ENCODE results near the gene UGT1A1.

The UGT1A1 gene

DNA sequence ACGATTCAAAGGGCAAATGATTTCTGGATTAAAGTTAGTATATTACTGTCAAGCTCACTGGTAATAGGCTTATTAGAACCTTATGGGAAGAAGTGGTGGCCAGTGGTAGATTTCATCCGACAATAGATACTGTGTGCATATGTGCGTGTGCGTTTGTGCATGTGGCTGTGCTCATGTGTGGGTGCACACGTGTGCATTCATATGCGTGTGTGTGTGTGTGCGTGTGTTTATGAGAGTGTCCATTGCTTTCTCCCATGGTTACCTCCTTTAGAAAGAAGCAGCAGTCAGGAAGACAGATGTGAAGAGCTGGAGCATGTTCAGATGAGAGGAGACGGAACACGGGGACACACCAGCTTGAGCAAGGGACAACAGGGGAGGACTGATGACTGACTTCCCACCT, 9.2 kb downstream of the UGT1A1 start:
- no peak for DNase-seq (ENCODE audit: low read depth)

GRCh38 chr2:233772153-233772552, 12.1 kb downstream of the UGT1A1 start:
- DNase-seq (ENCODE audit: low read depth) = no peak
- H3K4me3 ChIP-seq (ENCODE audit: low read depth, low read length) = no peak overlapping the region
- in situ Hi-C loops (cut with HindIII; ENCODE audit: low sequenced_read_pairs) = no loop called here
- TF ChIP-seq, protein P1, sequence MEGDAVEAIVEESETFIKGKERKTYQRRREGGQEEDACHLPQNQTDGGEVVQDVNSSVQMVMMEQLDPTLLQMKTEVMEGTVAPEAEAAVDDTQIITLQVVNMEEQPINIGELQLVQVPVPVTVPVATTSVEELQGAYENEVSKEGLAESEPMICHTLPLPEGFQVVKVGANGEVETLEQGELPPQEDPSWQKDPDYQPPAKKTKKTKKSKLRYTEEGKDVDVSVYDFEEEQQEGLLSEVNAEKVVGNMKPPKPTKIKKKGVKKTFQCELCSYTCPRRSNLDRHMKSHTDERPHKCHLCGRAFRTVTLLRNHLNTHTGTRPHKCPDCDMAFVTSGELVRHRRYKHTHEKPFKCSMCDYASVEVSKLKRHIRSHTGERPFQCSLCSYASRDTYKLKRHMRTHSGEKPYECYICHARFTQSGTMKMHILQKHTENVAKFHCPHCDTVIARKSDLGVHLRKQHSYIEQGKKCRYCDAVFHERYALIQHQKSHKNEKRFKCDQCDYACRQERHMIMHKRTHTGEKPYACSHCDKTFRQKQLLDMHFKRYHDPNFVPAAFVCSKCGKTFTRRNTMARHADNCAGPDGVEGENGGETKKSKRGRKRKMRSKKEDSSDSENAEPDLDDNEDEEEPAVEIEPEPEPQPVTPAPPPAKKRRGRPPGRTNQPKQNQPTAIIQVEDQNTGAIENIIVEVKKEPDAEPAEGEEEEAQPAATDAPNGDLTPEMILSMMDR (IDR thresholded peaks at IDR 0.05; ENCODE audit: low read depth, low read length, missing control alignments) = no peak

More for the DNA sequence above, 9.2 kb downstream of the UGT1A1 start:
- H3K4me3 ChIP-seq (ENCODE audit: low read depth, low read length) = no peak overlapping the region
- in situ Hi-C loops (cut with HindIII; ENCODE audit: low sequenced_read_pairs) = no loop called here
- TF ChIP-seq, protein P1 (IDR thresholded peaks at IDR 0.05; ENCODE audit: low read depth, low read length, missing control alignments) = no peak

DNA sequence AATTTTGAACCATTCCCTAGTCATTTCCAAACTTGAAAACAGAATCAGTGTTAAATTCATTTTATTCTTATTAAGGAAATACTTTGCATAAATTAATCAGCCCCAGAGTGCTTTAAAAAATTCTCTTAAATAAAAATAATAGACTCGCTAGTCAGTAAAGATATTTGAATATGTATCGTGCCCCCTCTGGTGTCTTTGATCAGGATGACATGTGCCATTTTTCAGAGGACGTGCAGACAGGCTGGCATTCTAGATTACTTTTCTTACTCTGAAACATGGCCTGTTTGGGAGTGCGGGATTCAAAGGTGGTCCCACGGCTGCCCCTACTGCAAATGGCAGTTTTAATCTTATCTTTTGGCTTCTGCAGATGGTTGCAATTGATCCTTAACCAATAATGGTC, 12.5 kb downstream of the UGT1A1 start:
- in situ Hi-C loops (cut with HindIII; ENCODE audit: low sequenced_read_pairs) = no loop called here
- no peak overlapping the region for H3K4me3 ChIP-seq (ENCODE audit: low read depth, low read length)
- no peak for DNase-seq (ENCODE audit: low read depth)
- TF ChIP-seq, protein P1 (IDR thresholded peaks at IDR 0.05; ENCODE audit: low read depth, low read length, missing control alignments) = no peak

- DNase-seq (ENCODE audit: low read depth) = no peak
- in situ Hi-C loops (cut with HindIII; ENCODE audit: low sequenced_read_pairs) = no loop called here
These were observed 13.8 kb downstream of the UGT1A1 start for GRCh38 chr2:233773854-233774253.

GRCh38 chr2:233775414-233775813, 15.3 kb downstream of the UGT1A1 start:
- in situ Hi-C loops (cut with HindIII; ENCODE audit: low sequenced_read_pairs) = no loop called here
- DNase-seq (ENCODE audit: low read depth) = no peak
- TF ChIP-seq, protein P1 (IDR thresholded peaks at IDR 0.05; ENCODE audit: low read depth, low read length, missing control alignments) = no peak
- no peak overlapping the region for H3K4me3 ChIP-seq (ENCODE audit: low read depth, low read length)

More at GRCh38 chr2:233773854-233774253, 13.8 kb downstream of the UGT1A1 start:
- H3K4me3 ChIP-seq (ENCODE audit: low read depth, low read length) = no peak overlapping the region
- TF ChIP-seq, protein P1 (IDR thresholded peaks at IDR 0.05; ENCODE audit: low read depth, low read length, missing control alignments) = no peak

GRCh38 chr2:233778030-233778429, 18.0 kb downstream of the UGT1A1 start, which contains the start of gene MROH2A:
Gene MROH2A, plus strand, starts transcription at chr2:233778330. Its CDS starts 1,029 bp downstream, at chr2:233779359.
- no peak for DNase-seq (ENCODE audit: low read depth)
- no peak within 1 kb of the TSS for H3K4me3 ChIP-seq (ENCODE audit: low read depth, low read length)
- in situ Hi-C loops (cut with HindIII; ENCODE audit: low sequenced_read_pairs) = no loop called here
- TF ChIP-seq, protein P1 (IDR thresholded peaks at IDR 0.05; ENCODE audit: low read depth, low read length, missing control alignments) = no peak

All from astrocyte of the cerebellum (primary cell).